ENCODE data around the gene TEX35.

DNA sequence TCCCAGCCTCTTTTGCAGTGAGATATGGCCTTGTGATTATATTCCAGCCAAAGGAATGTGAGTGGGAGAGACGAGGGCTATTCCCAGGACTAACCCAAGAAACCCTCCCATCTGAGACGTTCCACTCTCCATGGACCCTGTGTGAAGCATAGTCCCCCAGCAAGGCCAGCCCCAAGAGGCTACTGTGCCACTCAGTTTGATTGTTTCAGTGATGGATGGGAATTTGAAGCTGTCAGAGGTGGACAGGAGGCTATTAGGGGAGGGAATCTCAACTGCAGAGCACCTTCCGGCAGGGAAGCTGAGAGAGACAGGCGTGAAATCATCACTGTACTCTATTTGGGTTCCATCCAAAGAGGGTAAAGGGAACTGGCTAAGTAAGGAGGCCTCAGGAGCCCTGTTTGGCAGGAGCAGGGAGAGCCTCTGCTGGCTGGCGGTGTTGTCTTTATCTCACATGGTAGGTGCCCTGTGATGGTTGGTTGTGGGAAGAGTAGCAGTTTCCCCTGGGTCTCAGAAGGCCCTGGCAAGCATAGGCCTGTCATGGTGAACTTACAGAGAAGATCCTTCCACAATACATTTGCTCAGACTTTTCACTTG lies 3.4 kb upstream of the TEX35 start:
- TF ChIP-seq, protein P1, sequence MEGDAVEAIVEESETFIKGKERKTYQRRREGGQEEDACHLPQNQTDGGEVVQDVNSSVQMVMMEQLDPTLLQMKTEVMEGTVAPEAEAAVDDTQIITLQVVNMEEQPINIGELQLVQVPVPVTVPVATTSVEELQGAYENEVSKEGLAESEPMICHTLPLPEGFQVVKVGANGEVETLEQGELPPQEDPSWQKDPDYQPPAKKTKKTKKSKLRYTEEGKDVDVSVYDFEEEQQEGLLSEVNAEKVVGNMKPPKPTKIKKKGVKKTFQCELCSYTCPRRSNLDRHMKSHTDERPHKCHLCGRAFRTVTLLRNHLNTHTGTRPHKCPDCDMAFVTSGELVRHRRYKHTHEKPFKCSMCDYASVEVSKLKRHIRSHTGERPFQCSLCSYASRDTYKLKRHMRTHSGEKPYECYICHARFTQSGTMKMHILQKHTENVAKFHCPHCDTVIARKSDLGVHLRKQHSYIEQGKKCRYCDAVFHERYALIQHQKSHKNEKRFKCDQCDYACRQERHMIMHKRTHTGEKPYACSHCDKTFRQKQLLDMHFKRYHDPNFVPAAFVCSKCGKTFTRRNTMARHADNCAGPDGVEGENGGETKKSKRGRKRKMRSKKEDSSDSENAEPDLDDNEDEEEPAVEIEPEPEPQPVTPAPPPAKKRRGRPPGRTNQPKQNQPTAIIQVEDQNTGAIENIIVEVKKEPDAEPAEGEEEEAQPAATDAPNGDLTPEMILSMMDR (IDR thresholded peaks at IDR 0.05): no peak
- TF ChIP-seq POLR2A (IDR thresholded peaks at IDR 0.05): no peak

Data from testis (tissue), 2 donors.